Stimulated activated CD4-positive, alpha-beta T cell treated with anti-CD3 and anti-CD28 coated beads, Interleukin-15, amount 100 ng/mL, for 48 hours (primary cell): ENCODE results near the gene EIF4G3.
"Not testable (repeated sequence)": the region's sequence is repeated elsewhere in the genome, so short reads cannot be mapped to it uniquely, and the experiment has no call there.

Source experiments
- DNase-seq, 2 donors: peaks; one replicate each; pipeline ENCODE4 v3.0.0-alpha.2; 2020; ENCODE audit warnings: low read depth in 2 of 2

The EIF4G3 gene

GRCh38 chr1:21032741-21033140, 144.0 kb downstream of the EIF4G3 start:
- DNase-seq: no peak

DNA sequence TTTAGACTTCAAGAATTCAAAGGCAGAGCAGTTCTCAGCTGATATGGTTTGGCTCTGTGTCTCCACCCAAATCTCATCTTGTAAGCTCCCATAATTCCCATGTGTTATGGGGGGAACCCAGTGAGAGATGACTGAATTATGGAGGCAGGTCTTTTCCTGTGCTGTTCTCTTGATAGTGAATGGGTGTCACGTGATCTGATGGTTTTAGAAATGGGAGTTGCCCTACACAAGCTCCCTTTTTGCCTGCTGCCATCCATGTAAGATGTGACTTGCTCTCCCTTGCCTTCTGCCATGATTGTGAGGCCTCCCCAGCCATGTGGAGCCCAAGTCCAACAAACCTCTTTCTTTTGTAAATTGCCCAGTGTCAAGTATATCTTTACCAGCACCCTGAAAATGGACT, 146.5 kb downstream of the EIF4G3 start:
- no peak for DNase-seq

GRCh38 chr1:21028520-21029145, 148.1 kb downstream of the EIF4G3 start:
- DNase-seq: no peak

DNA sequence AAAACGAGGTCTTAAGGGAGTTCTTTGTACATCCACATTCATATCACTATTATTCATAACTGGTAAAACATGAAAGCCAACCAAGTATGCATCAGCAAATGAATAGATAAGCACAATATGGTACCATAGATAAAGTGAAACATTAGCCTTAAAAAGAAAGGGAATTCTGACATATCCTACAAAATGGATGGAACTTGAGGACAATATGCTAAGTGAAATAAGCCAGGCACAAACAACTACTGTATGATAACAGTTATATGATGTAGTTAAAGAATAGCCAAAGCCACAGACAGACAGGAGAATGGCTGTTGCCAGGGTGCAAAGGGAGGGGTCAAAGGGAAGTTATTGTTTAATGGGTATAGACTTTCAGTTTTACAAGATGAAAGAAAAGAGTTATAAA, 148.9 kb downstream of the EIF4G3 start:
- DNase-seq: no peak

DNA sequence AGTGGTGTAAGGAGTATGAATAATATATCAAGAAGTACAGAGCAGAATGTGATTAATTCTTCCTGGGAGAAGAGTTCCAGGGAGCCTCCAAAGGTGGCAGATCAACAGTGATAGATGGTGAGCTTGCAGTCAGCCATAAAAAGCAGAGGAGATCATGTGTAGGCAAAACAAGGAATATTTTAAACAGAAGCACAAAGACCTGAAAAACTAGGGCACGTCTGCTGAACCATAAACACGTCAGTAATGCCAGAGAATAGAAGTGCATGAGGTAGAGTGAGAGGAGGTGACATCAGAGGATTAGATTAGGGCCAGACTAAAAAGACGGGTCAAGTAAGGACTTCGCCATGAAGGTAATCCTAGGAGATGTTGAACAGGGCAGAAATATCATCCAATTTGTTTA, 151.8 kb downstream of the EIF4G3 start:
- no peak for DNase-seq

- not testable (repeated sequence) for DNase-seq
Measured at GRCh38 chr1:21024136-21024896, 152.4 kb downstream of the EIF4G3 start.

- peak in 1 of 2 donors; percentile 6 for DNase-seq
Measured at GRCh38 chr1:21022279-21023040, 154.2 kb downstream of the EIF4G3 start.

DNA sequence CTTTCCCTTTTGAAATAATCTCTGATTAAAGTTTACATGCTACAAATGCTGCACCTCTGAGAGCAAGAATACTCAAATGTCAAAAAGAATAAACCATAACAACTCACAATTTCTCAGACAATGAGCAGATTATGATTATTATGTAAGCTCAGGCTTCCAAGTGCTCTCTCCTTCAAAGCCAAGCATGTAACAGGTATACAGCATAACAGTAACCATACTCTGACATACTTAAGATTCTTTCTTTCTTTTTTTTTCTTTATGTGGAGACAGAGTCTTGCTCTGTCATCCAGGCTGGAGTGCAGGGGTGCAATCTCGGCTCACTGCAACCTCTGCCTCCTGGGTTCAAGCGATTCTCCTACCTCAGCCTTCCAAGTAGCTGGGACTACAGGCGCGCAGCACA, 155.4 kb downstream of the EIF4G3 start:
- DNase-seq: no peak

- DNase-seq: no peak
Measured at GRCh38 chr1:21020151-21020550, 156.5 kb downstream of the EIF4G3 start.

DNA sequence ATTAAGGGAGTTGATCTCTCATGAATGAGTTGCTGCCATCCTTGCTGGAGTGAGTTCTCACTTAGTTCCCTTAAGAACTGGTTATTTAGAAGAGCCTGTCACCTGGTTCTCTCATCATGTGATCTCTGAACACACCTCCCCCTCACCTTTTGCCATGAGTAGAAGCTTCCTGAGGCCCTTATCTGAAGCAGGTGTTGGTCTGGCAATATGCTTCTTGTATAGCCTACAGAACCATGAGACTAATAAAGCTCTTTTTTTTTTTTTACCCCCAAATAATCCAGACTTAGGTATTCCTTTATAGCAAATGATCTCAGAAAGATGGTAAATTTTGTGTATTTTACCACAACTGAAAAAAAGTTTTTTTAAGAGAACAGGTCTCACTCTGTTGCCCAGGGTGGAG, 158.0 kb downstream of the EIF4G3 start:
- no peak for DNase-seq

GRCh38 chr1:21013510-21013909, 163.2 kb downstream of the EIF4G3 start:
- DNase-seq: no peak

GRCh38 chr1:21012937-21013336, 163.8 kb downstream of the EIF4G3 start:
- no peak for DNase-seq

GRCh38 chr1:21007876-21008275, 168.8 kb downstream of the EIF4G3 start:
- DNase-seq: no peak

DNA sequence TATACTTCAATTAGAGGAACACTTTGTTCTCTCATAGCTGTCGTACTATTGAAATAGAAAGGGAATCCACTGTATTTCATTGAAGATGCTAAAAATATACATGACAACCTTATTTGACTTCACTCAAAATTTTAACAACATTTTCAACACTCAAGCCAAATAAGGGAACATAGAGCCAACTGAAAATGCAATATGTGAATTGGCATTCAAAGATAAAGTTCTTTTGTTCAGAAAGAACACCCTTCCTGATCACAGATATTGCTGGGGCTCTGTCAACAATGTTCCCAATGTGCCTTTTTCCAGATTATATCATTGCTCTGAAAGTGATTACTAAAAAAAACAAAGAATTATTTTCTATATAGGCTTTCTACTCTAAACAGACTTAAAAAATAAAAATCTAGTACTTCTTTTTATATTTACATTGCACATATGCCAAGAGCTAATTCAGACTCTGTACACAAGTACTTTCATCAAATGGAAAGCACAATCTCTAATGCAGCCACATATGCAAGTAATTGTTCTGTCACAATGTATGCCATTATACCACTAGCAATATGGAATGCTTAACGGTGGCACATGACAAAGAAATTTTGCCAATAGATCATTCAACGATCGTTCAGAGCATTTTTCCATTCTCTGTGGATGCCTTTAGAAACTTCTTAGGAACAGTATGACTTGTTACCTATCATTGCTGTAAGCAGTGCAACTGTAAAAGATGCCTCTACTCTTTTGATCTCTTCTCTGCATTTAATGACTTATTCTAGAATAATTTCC, 171.0 kb downstream of the EIF4G3 start:
- no peak for DNase-seq

DNA sequence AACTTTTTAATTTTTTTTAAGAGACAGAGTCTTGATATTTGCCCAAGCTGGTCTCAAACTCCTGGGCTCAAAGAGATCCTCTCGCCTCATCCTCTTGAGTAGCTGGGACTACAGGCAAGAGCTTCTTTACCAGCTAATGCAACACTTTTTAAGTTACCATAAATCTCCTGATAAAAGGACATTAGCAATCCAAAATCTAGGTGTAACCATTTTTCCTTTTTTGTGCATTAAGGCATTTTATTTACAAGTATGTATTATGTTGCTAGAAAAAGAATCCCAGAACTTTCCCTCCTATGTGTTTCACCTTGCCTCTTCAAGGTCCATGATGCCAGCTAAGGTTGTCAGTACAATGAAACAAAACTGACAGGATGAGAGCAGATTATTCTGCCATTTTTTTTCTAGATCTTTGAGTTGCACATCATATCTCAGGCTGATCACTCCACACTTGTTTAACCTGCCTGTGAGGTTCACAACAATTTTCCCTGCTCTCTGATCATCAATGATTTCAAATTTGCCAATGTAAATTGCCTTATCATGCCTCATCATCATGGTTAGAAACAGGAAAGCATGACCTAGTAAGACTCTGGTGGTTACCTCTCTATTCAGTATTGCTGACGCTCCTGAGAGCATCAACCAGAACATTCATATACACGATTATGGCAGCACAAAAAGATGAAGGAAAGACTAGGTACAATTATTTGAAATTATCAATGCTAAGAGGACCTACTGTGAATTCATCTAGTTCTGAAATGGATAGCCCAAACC, 173.2 kb downstream of the EIF4G3 start:
- DNase-seq: no peak

GRCh38 chr1:21001042-21001441, 175.7 kb downstream of the EIF4G3 start:
- no peak for DNase-seq

GRCh38 chr1:21000245-21000594, 176.5 kb downstream of the EIF4G3 start:
- DNase-seq: no peak

DNA sequence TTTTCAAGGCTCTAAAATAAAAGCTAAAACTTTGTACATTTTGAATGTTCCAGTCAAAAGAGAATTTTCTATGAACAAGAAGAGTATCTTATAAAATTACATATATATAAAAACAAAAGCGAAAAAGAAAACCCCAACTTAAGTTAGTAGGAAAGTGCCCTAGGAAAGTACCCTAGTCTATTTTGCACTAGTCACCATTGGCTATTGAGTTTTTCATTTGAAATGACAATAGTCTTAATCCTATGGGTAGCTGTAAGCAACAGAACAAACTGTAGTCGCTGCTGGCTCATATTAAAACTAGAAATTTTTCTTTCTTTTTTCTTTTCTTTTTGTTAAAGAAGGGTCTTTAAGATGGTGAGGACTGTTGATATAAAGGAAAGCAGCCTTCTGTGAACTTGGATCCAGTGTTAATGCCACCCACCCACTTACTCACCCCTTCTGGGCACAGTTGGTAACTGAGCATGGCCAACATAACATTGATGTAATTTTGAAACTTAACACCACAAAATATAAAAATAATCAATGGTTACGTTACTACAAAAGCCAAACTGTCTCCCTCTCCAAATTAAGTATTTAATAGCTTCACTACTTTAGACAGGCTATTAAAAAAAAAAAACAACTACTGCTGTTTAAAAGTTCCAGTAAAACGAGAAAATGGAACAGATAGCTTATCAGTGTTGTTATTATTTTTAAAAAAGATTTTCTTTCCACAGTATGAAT, 177.0 kb downstream of the EIF4G3 start:
- DNase-seq: no peak

DNA sequence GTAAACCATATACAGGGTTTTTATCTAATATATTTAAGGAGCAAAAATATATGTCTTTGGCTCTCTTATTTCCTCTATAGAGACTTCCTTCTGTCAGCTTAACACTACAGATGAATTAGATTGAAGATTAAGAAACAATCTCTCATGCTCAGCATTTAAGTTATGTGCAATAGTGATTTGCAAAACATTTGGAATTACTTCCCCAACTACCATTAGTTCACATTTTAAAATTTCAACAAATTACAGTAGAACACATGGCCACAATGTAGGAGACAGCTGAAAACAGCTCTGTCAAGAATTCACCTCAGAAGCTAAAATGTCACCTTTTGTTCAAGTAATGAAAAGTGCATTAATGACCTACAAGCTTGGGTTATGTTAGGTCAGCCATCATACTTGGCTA, 177.9 kb downstream of the EIF4G3 start:
- no peak for DNase-seq

DNA sequence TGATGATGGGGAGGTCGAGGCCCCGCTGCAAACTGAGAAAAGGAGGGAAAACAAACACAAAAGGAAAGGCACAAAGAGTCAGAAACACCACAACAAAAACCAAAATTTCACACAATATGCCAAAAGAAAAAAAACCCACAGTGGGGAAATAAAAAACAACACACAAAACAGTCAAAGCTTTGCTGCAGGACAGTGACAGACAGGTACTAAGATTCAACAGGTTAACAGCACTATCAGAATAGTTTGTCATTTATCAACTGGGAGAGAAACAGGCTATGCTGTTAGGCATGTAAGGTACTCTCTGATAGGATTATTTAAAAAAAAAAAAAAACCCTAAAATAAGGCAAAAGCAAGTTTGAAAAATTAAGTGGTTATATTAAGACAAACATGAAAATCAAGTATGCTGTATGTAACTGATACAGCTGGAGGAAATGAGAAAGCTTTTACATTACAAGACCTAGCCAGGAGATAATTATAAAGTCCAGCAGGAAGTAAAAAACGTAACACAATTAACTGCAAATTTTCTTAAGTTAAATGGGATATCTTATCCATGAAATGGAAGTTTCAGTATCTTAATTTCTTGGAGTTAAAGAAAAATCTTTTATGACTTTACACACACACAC, 179.0 kb downstream of the EIF4G3 start:
- DNase-seq: no peak
